GM20000 (cell line): Measurements from ENCODE around the gene NAV3.
"Not testable (repeated sequence)": the region's sequence is repeated elsewhere in the genome, so short reads cannot be mapped to it uniquely, and the experiment has no call there.

ENCODE experiments used
- DNase-seq: peaks from one replicate; pipeline ENCODE4 v3.0.0; 2012; ENCODE audit warnings: low spot score
- TF ChIP-seq, protein P1 (sequence below): IDR thresholded peaks from 2 replicates; pipeline ENCODE4 v1.5.1; 2012; ENCODE audit warnings: mild to moderate bottlenecking, control low read depth; ENCODE audit errors: extremely low read depth, missing control alignments

NAV3 gene

DNA sequence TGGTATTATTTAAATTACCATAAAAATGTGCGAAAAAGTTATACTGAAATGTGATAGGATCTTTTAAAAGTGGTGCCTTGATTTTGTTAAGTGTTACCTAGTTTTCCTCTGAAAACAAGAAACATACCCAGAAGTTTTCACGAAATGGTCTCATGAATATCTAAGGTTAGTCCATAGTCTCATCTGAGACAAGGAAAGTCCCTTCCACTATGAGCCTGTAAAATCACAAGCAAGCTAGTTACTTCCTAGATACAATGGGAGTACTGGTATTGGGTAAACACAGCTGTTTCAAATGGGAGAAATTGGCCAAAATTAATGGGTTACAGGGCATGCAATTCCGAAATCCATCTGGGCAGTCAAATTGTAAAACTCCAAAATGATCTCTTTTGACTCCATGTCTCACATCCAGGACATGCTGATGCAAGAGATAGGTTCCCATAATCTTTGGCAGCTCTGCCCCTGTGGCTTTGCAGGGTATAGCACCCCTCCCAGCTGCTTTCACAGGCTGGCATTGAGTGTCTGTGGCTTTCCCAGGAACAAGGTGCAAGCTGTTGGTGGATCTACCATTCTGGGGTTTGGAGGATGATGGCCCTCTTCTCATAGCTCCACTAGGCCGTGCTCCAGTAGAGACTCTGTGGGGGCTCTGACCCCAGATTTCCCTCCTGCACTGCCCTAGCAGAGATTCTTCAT is 271.4 kb downstream of the NAV3 start:
- TF ChIP-seq, protein P1, sequence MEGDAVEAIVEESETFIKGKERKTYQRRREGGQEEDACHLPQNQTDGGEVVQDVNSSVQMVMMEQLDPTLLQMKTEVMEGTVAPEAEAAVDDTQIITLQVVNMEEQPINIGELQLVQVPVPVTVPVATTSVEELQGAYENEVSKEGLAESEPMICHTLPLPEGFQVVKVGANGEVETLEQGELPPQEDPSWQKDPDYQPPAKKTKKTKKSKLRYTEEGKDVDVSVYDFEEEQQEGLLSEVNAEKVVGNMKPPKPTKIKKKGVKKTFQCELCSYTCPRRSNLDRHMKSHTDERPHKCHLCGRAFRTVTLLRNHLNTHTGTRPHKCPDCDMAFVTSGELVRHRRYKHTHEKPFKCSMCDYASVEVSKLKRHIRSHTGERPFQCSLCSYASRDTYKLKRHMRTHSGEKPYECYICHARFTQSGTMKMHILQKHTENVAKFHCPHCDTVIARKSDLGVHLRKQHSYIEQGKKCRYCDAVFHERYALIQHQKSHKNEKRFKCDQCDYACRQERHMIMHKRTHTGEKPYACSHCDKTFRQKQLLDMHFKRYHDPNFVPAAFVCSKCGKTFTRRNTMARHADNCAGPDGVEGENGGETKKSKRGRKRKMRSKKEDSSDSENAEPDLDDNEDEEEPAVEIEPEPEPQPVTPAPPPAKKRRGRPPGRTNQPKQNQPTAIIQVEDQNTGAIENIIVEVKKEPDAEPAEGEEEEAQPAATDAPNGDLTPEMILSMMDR = no peak
- DNase-seq = no peak

DNA sequence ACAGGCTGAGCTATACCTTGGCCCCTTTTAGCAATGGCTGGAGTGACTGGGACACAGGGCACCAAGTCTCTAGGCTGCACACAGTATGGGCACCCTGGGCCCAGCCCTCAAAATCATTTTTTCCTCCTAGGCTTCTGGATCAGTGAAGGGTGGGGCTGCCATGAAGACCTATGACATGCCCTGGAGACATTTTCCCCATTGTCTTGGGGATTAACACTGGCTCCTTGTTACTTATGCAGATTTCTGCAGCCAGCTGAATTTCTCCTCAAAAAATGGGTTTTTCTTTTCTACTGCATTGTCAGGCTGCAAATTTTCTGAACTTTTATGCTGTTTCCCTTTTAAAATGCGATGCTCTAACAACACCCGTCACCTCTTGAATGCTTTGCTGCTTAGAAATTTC is 272.1 kb downstream of the NAV3 start:
- not testable (repeated sequence) for DNase-seq

DNA sequence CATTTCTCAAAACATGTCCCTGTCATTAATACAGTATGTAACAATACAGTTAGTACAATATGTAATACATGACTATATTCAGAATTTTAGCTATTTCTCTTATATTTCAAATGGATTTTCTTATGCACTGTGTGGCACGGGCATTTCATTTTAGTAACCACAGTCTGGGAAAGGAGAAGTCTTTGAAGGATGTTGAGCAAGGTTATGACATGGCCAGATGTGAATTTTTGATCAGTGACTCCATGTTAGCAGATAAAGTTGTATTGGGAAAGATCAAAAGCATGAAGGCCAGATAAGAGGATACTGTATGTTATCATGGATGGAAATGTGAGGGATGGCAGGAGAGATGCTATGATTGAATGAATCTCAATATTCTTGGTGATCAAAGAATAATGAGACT is 285.2 kb downstream of the NAV3 start:
- TF ChIP-seq, protein P1 = no peak
- no peak for DNase-seq

DNA sequence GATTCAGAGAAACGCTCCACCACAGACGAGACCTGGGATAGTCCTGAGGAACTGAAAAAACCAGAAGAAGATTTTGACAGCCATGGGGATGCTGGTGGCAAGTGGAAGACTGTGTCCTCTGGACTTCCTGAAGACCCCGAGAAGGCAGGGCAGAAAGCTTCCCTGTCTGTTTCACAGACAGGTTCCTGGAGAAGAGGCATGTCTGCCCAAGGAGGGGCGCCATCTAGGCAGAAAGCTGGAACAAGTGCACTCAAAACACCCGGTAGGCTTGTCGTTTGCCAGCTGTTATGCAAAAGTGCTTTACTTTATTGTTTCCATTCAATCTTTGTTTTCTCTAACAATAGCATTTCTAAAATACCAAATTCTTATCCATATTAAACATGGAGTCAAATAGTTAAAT is 287.3 kb downstream of the NAV3 start:
- TF ChIP-seq, protein P1 = no peak
- DNase-seq = no peak

DNA sequence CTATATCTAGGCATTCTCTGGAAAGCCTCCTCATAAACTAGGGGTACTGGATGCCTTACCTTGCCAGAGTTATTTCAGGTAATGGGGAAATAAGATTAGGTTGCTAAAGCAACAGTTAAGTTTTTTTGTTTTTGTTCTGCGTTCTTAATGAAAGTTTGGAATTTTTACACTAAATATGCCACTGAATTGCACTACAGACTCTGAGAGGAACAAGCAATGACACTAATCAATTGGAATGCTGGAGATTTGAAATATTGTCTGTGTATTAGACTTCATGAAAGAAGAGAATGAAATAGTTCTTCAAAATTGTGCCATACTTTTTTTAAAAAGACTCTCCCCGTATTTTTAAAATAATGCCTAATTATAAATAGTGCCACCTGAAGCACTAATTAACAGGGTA is 287.8 kb downstream of the NAV3 start:
- DNase-seq = no peak
- TF ChIP-seq, protein P1 = no peak

DNA sequence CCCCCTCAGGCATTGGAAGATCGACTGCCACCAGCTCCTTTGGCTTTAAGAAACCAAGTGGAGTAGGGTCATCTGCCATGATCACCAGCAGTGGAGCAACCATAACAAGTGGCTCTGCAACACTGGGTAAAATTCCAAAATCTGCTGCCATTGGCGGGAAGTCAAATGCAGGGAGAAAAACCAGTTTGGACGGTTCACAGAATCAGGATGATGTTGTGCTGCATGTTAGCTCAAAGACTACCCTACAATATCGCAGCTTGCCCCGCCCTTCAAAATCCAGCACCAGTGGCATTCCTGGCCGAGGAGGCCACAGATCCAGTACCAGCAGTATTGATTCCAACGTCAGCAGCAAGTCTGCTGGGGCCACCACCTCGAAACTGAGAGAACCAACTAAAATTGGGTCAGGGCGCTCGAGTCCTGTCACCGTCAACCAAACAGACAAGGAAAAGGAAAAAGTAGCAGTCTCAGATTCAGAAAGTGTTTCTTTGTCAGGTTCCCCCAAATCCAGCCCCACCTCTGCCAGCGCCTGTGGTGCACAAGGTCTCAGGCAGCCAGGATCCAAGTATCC is 288.7 kb downstream of the NAV3 start:
- TF ChIP-seq, protein P1 = no peak
- no peak for DNase-seq

DNA sequence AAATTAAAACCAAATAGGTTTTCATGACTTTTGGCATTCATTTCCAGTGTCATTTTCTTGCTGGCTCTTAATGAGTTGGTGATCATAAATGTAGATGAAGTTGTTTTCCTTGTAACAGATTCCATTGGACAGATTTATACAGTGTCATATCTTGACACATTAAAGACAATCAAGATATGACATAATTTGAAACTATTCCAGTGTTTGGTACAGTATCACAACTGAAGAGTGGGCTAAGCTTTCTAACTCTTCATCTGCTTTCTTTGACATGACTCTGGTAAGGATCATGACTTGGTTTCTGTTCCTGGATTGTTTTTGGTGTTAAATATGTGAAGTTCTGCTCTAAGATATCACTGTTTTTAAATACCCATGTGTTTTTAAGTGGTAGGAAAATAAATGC is 289.6 kb downstream of the NAV3 start:
- TF ChIP-seq, protein P1 = no peak
- DNase-seq = no peak
